B cell (primary cell): Measurements from ENCODE around the gene PHKG2. TPM values are rescaled to one million over a fixed set of nuclear protein-coding genes. Genes with fewer than 3 reads are reported as not detected.
"Not testable (repeated sequence)": the region's sequence is repeated elsewhere in the genome, so short reads cannot be mapped to it uniquely, and the experiment has no call there.

Experiments
- ATAC-seq: fragments of 200-7000 bp; cut with Tn5 transposase; one replicate; pipeline ENCODE4 v1.10.0; 2021; ENCODE audit warnings: low read depth, mild to moderate bottlenecking, moderate number of reproducible peaks, moderate library complexity
- CTCF ChIA-PET: fragments of 350-600 bp; sonication (Branson Sonifier 250); formaldehyde crosslinking; loops from one replicate; lab custom pipeline; 2021; ENCODE audit warnings: antibody characterized with exemption, inconsistent platforms; lab: Charles Lee
- POLR2A ChIA-PET: fragments of 350-600 bp; sonication (Branson Sonifier 250); formaldehyde crosslinking; loops from one replicate; lab custom pipeline; 2021; ENCODE audit warnings: antibody characterized with exemption; lab: Charles Lee
- DNase-seq: peaks from one replicate; pipeline ENCODE4 v3.0.0; 2013
- H2AFZ ChIP-seq: 2 replicates; pipeline ENCODE4 v1.6.1; 2012; ENCODE audit warnings: mild to moderate bottlenecking, low read depth, low read length; ENCODE audit not compliant: insufficient read depth, poor library complexity, severe bottlenecking
- H3K27ac ChIP-seq, 2 donors: 1 replicate in 1 of 2; 2 replicates in 1 of 2; pipeline ENCODE4 v1.5.1; 2012 to 2013; ENCODE audit warnings: low read length in 2 of 2, mild to moderate bottlenecking in 2 of 2, moderate library complexity in 1 of 2
- H3K27me3 ChIP-seq, 4 experiments: fragments of 200-600 bp in 1 of 4; sonication (generic) in 1 of 4; replicated peaks in 1 of 4; 1 replicate in 2 of 4; 2 replicates in 2 of 4; pipeline versions ENCODE4 v1.6.1 to v1.7.0; 2013 to 2016; ENCODE audit warnings: low read length in 3 of 4, mild to moderate bottlenecking in 2 of 4, mixed read lengths in 1 of 4, moderate library complexity in 1 of 4; ENCODE audit not compliant: insufficient read depth in 4 of 4, control insufficient read depth in 3 of 4; ENCODE audit errors: control extremely low read depth in 1 of 4
- H3K36me3 ChIP-seq, 2 experiments: replicated peaks in 1 of 2; 1 replicate in 1 of 2; 2 replicates in 1 of 2; pipeline versions ENCODE4 v1.6.1 to v1.7.1; 2013; ENCODE audit warnings: low read length in 1 of 2; ENCODE audit not compliant: insufficient read depth in 2 of 2, control insufficient read depth in 1 of 2; ENCODE audit errors: control extremely low read depth in 1 of 2, extremely low read depth in 1 of 2
- H3K4me1 ChIP-seq, 2 donors: fragments of 200-600 bp in 1 of 2; sonication (generic) in 1 of 2; 1 replicate in 1 of 2; 2 replicates in 1 of 2; pipeline versions ENCODE4 v1.5.1 to v1.6.1; 2013 to 2017; ENCODE audit warnings: low read length in 2 of 2; ENCODE audit not compliant: control insufficient read depth in 2 of 2, insufficient read depth in 2 of 2
- H3K4me2 ChIP-seq: replicated peaks from 2 replicates; pipeline ENCODE3; 2012; ENCODE audit warnings: mild to moderate bottlenecking, low read depth, low read length; ENCODE audit not compliant: poor library complexity, severe bottlenecking
- H3K4me3 ChIP-seq, 5 experiments: fragments of 200-600 bp in 1 of 5; sonication (generic) in 1 of 5; 1 replicate in 3 of 5; 2 replicates in 2 of 5; pipeline versions ENCODE4 v1.5.1 to v1.7.0; 2011 to 2016; ENCODE audit warnings: low read length in 4 of 5, mild to moderate bottlenecking in 4 of 5, low read depth in 2 of 5, control low read depth in 1 of 5, moderate library complexity in 1 of 5; ENCODE audit not compliant: insufficient read depth in 1 of 5; ENCODE audit errors: control extremely low read depth in 1 of 5, extremely low read depth in 1 of 5
- H3K79me2 ChIP-seq: fragments of 200-600 bp; sonication (generic); one replicate; pipeline ENCODE4 v1.6.0; 2016; ENCODE audit warnings: low read length; ENCODE audit not compliant: control insufficient read depth, insufficient read depth
- H3K9ac ChIP-seq: fragments of 200-600 bp; sonication (generic); 2 replicates; pipeline ENCODE4 v1.6.1; 2017; ENCODE audit warnings: mild to moderate bottlenecking, low read length, moderate library complexity
- H3K9me3 ChIP-seq, 3 donors: one replicate each; pipeline versions ENCODE4 v1.6.1 to v1.7.1; 2013; ENCODE audit warnings: low read length in 2 of 3; ENCODE audit not compliant: control insufficient read depth in 2 of 3, insufficient read depth in 1 of 3; ENCODE audit errors: control extremely low read depth in 1 of 3
- H4K20me1 ChIP-seq: 2 replicates; pipeline ENCODE4 v1.6.0; 2012; ENCODE audit warnings: mild to moderate bottlenecking, low read length; ENCODE audit not compliant: insufficient read depth, control insufficient read depth, poor library complexity, severe bottlenecking
- H3K27ac Mint-ChIP-seq: one replicate; pipeline ENCODE4 v1.8.0; 2021; ENCODE audit warnings: mixed read lengths
- H3K27me3 Mint-ChIP-seq: one replicate; pipeline ENCODE4 v1.8.0; 2021; ENCODE audit warnings: mixed read lengths
- H3K4me1 Mint-ChIP-seq: one replicate; pipeline ENCODE4 v1.8.0; 2021; ENCODE audit warnings: mixed read lengths
- H3K4me3 Mint-ChIP-seq: one replicate; pipeline ENCODE4 v1.8.0; 2021; ENCODE audit warnings: mixed read lengths
- H3K9me3 Mint-ChIP-seq: one replicate; pipeline ENCODE4 v1.8.0; 2022; ENCODE audit warnings: mixed read lengths; ENCODE audit not compliant: insufficient read depth
- CTCF ChIP-seq: fragments of 200-600 bp; IDR thresholded peaks from one replicate; pipeline ENCODE4 v1.8.0; 2022; ENCODE audit warnings: antibody characterized with exemption, mild to moderate bottlenecking
- EZH2 ChIP-seq: IDR thresholded peaks from 2 replicates; pipeline ENCODE4 v1.6.1; 2012; ENCODE audit warnings: borderline replicate concordance, low read depth, mild to moderate bottlenecking, moderate library complexity, low read length; ENCODE audit not compliant: insufficient read depth, poor library complexity, severe bottlenecking
- WGBS: methylation state at CpG from one replicate; pipeline ENCODE4 v1.1.5; 2013; ENCODE audit warnings: missing lambda C conversion rate; ENCODE audit not compliant: insufficient coverage; 5-methylcytosine and 5-hydroxymethylcytosine counted together
- intact Hi-C: fragments of 100-400 bp; cut with micrococcal nuclease; formaldehyde crosslinking; loops from one replicate; pipeline ENCODE4 v1.10.0; 2022
- polyA plus RNA-seq: library from polyadenylated mRNA; depleted of rRNA; stranded (reverse); fragments of >200 nt; gene quantifications from 2 replicates; pipeline ENCODE4 v1.2.3, GENCODE V29; 2012
- total RNA-seq, 2 donors: library from RNA; stranded (reverse); fragments of 120-200 nt in 1 of 2; gene quantifications; 1 replicate in 1 of 2; 2 replicates in 1 of 2; pipeline versions ENCODE4 v1.2.3 to v1.2.4, GENCODE V29; 2013 to 2022

Gene PHKG2
- total and polyA plus RNA-seq, 2 donors (not counting 1 experiment from before 2014, with no cell fraction given): 55.7 to 80.8 TPM

DNA sequence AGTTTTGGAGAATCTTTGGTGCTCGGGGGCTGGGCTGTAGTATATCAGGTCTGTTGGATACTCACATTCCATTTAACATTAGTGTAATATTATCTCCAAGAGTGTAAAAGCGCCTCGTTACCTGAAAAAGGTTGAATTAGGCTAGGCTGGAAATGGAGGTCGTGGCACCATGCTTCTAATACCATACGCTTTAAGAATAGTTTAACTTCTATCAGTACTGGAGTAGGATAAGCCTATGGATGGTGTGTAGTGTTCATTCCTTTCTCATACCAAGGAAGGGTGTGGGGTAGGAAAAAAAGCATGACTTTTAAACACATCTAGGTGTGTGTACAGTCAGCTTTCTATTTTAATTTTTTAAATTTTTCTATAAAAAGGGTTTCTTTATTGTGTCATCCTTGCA is 47.3 kb upstream of the PHKG2 start:
- Histone ChIP-seq H2AFZ (no peak overlapping the region), H4K20me1 (peaks cover 48% of the 10 kb centered on the region), H3K4me1 (peaks cover 15 to 18% of the 10 kb centered on the region in 2 donors), H3K4me2 (no peak overlapping the region), H3K27ac (no peak overlapping the region), H3K27me3 (no peaks in the 10 kb centered on the region), H3K9ac (no peak overlapping the region), H3K9me3 (no peaks in the 10 kb centered on the region), H3K4me3 (no peak overlapping the region), H3K36me3 (peaks cover 15 to 54% of the 10 kb centered on the region in 2 experiments), H3K79me2 (peaks cover 58% of the 10 kb centered on the region)
- TF ChIP-seq EZH2 (no peak), CTCF (no peak)
- Mint-ChIP-seq H3K9me3 (no peaks in the 10 kb centered on the region), H3K27ac (no peak overlapping the region), H3K4me1 (peaks cover 24% of the 10 kb centered on the region), H3K27me3 (no peaks in the 10 kb centered on the region), H3K4me3 (peak overlapping the region; percentile 7)
- no peak for ATAC-seq
- CTCF ChIA-PET: no interaction called here
- no CpG with 5 or more reads among the region's 5 CpGs for WGBS
- intact Hi-C loops: no loop called here
- DNase-seq: no peak
- POLR2A ChIA-PET: no interaction called here

GRCh38 chr16:30703071-30703470 is 45.2 kb upstream of the PHKG2 start:
- peaks cover 69% of the 10 kb centered on the region for H4K20me1 ChIP-seq
- DNase-seq, H3K4me3 Mint-ChIP-seq, ATAC-seq, H3K27me3 ChIP-seq, H3K27ac Mint-ChIP-seq, H3K9me3 Mint-ChIP-seq, intact Hi-C loops, H3K4me3 ChIP-seq, H3K9me3 ChIP-seq, H3K4me2 ChIP-seq, H3K27ac ChIP-seq, H2AFZ ChIP-seq, H3K27me3 Mint-ChIP-seq, H3K9ac ChIP-seq: not testable (repeated sequence)
- H3K79me2 ChIP-seq: peaks cover 66% of the 10 kb centered on the region
- H3K4me1 Mint-ChIP-seq: peaks cover 15% of the 10 kb centered on the region
- ChIA-PET POLR2A (interaction anchor here (0.6 kb wide), 1 partner anchor 55 kb away, joined by 10 read pairs; no protein-coding TSS in a partner anchor), CTCF (interaction anchor here (1.1 kb wide), 1 partner anchor 10 kb away, joined by 3 read pairs; no protein-coding TSS in a partner anchor)
- WGBS: 96% methylated on average over 7 of the region's 12 CpGs
- H3K36me3 ChIP-seq: peaks cover 20 to 75% of the 10 kb centered on the region in 2 experiments
- H3K4me1 ChIP-seq: peaks cover 9 to 12% of the 10 kb centered on the region in 2 donors
